Naive B cell (primary cell): ENCODE data around the gene GPATCH2. TPM values are rescaled to one million over a fixed set of nuclear protein-coding genes. Genes with fewer than 3 reads are reported as not detected.
"Not testable (repeated sequence)": the region's sequence is repeated elsewhere in the genome, so short reads cannot be mapped to it uniquely, and the experiment has no call there.

Source experiments
- ATAC-seq, 2 donors: fragments of 150-1000 bp; cut with Tn5 transposase; 2 replicates each; pipeline ENCODE4 v1.10.0; 2021; ENCODE audit warnings: low read depth in 2 of 2, mild to moderate bottlenecking in 2 of 2, moderate library complexity in 2 of 2
- DNase-seq: peaks from one replicate; pipeline ENCODE4 v3.0.0; 2022
- H3K27ac Mint-ChIP-seq, 6 donors: one replicate each; pipeline ENCODE4 v1.8.0; 2020 to 2022; ENCODE audit warnings: mild to moderate bottlenecking in 6 of 6, mixed read lengths in 6 of 6, moderate library complexity in 5 of 6, inconsistent platforms in 2 of 6
- H3K27me3 Mint-ChIP-seq, 3 donors: one replicate each; pipeline ENCODE4 v1.8.0; 2021 to 2022; ENCODE audit warnings: mixed read lengths in 3 of 3, mild to moderate bottlenecking in 1 of 3
- H3K36me3 Mint-ChIP-seq, 2 donors: one replicate each; pipeline ENCODE4 v1.8.0; 2020 to 2022; ENCODE audit warnings: mixed read lengths in 2 of 2, inconsistent platforms in 1 of 2, mild to moderate bottlenecking in 1 of 2
- H3K4me1 Mint-ChIP-seq, 3 donors: one replicate each; pipeline ENCODE4 v1.8.0; 2020 to 2022; ENCODE audit warnings: mixed read lengths in 3 of 3, inconsistent platforms in 1 of 3, mild to moderate bottlenecking in 1 of 3, moderate library complexity in 1 of 3
- H3K4me3 Mint-ChIP-seq, 8 donors: one replicate each; pipeline ENCODE4 v1.8.0; 2020 to 2022; ENCODE audit warnings: mild to moderate bottlenecking in 8 of 8, mixed read lengths in 8 of 8, moderate library complexity in 8 of 8, inconsistent platforms in 2 of 8
- H3K9me3 Mint-ChIP-seq, 7 donors: one replicate each; pipeline ENCODE4 v1.8.0; 2020 to 2022; ENCODE audit warnings: mixed read lengths in 7 of 7, mild to moderate bottlenecking in 5 of 7, inconsistent platforms in 2 of 7, moderate library complexity in 1 of 7
- polyA plus RNA-seq, 6 donors: library from polyadenylated mRNA; unstranded; fragments of 300-500 nt; fragmentation: Illumina TruSeq; gene quantifications; one replicate each; pipeline ENCODE4 v1.2.3, GENCODE V29; 2021; ENCODE audit warnings: low read depth in 6 of 6

Gene GPATCH2
- polyA plus RNA-seq, 6 donors from 2014 or later = 1.6 to 5.3 (median 3.1) TPM

GRCh38 chr1:217392441-217392840 is 238.4 kb downstream of the GPATCH2 start:
- Mint-ChIP-seq H3K36me3 (no peaks in the 10 kb centered on the region), H3K4me3 (no peak overlapping the region), H3K27ac (no peak overlapping the region), H3K4me1 (no peaks in the 10 kb centered on the region), H3K9me3 (peaks cover 0 to 6% (median 0%) of the 10 kb centered on the region in 7 donors), H3K27me3 (peaks cover 0 to 6% (median 0%) of the 10 kb centered on the region in 3 donors)
- ATAC-seq = no peak
- no peak for DNase-seq

DNA sequence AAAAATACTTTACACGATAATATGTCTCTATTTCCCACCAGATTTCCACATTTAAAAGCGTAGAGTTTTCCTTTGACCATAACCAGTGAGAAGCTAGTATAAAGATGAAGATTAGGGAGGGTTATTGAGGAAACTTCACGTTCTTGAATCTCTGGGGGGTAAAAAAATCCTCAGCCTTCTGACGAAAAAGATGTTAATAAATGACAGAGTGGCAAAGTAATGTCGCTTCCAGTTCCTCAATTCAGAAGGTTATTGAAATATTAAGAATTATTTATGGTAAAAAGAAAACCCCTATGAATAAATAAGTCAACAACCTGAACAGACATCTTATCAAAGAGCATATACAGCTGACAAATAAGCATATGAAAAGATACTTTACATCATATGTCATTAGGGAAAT is 241.0 kb downstream of the GPATCH2 start:
- ATAC-seq (no peak), DNase-seq (no peak)
- H3K4me3 Mint-ChIP-seq = no peak overlapping the region
- H3K27ac Mint-ChIP-seq = no peak overlapping the region
- H3K36me3 Mint-ChIP-seq = no peaks in the 10 kb centered on the region
- no peaks in the 10 kb centered on the region for H3K27me3 Mint-ChIP-seq
- no peaks in the 10 kb centered on the region for H3K4me1 Mint-ChIP-seq
- H3K9me3 Mint-ChIP-seq = peaks cover 0 to 17% (median 5%) of the 10 kb centered on the region in 7 donors

DNA sequence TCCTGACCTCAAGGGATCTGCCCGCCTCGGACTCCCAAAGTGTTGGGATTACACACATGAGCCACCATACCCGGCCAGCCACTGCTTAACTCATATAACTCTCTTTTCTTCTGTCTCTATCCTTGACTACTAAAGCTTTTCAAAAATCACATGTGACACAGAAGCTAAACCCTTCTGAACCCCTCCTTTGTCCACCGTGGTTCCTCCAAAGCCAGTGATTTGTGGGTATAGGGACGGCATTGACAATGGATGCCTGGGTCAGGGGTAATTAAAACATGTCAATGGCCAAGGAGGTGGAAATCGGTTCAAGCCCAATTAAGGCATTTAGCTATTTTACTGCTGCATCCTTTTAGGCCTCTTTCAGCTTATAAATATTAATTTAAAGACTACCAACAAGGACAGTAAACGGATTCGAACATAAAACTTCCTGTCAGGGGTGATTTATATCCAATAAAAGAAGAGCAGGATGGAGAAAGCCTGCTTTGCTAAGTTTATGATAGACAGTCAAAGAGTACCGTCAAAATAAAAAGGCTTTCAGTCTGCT is 242.3 kb downstream of the GPATCH2 start:
- Mint-ChIP-seq H3K36me3 (no peaks in the 10 kb centered on the region), H3K4me1 (no peaks in the 10 kb centered on the region), H3K27me3 (no peaks in the 10 kb centered on the region)

DNA sequence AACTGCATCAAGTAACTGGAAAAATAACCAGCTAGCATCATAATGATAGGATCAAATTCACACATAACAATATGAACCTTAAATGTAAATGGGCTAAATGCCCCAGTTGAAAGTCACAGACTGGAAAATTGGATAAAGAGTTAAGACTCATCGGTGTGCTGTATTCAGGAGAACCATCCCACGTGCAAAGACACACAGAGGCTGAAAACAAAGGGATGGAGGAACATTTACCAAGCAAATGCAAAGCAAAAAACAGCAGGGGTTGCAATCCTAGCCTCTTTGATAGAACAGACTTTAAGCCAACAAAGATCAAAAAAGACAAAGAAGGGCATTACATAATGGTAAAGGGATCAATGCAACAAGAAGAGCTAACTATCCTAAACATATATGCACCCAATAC is 249.1 kb downstream of the GPATCH2 start:
- H3K4me3 Mint-ChIP-seq, H3K4me1 Mint-ChIP-seq, ATAC-seq, H3K27me3 Mint-ChIP-seq, H3K27ac Mint-ChIP-seq, H3K36me3 Mint-ChIP-seq, DNase-seq: not testable (repeated sequence)
- H3K9me3 Mint-ChIP-seq = peaks cover 9 to 41% (median 30%) of the 10 kb centered on the region in 7 donors

More for the DNA sequence above, 242.3 kb downstream of the GPATCH2 start:
- H3K27ac Mint-ChIP-seq = no peak overlapping the region
- ATAC-seq = no peak
- no peak for DNase-seq
- H3K4me3 Mint-ChIP-seq = no peak overlapping the region
- H3K9me3 Mint-ChIP-seq = peaks cover 3 to 23% (median 7%) of the 10 kb centered on the region in 7 donors

DNA sequence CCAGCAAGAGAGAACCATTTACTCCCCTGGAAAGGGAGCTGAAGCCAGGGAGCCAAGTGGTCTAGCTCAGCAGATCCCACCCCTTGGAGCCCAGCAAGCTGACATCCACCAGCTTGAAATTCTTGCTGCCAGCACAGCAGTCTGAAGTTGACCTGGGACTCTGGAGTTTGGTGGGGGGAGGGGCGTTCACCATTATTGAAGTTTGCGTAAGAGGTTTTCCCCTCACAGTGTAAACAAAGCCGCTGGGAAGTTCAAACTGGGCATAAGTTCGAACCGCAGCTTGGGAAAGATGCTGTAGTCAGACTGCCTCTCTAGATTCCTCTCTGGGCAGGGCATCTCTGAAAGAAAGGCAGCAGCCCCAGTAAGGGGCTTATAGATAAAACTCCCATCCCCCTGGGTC is 251.1 kb downstream of the GPATCH2 start:
- not testable (repeated sequence) for H3K4me3 Mint-ChIP-seq, H3K27me3 Mint-ChIP-seq, ATAC-seq, H3K4me1 Mint-ChIP-seq, H3K36me3 Mint-ChIP-seq, DNase-seq, H3K27ac Mint-ChIP-seq
- H3K9me3 Mint-ChIP-seq = peaks cover 10 to 39% (median 29%) of the 10 kb centered on the region in 7 donors

- Mint-ChIP-seq H3K36me3 (peaks cover 0 to 6% of the 10 kb centered on the region in 2 donors), H3K27ac (no peak overlapping the region), H3K4me3 (no peak overlapping the region), H3K9me3 (peaks cover 10 to 39% (median 24%) of the 10 kb centered on the region in 7 donors), H3K27me3 (no peaks in the 10 kb centered on the region), H3K4me1 (no peaks in the 10 kb centered on the region)
- DNase-seq = no peak
- ATAC-seq = no peak
Observed at GRCh38 chr1:217379336-217379735, 251.6 kb downstream of the GPATCH2 start.

Other genes starting within 250 kb of the GPATCH2 start
- not detected for gene SPATA17, start 254 bp upstream of the GPATCH2 start, polyA plus RNA-seq